Endothelial cell of umbilical vein (primary cell): ENCODE data around the gene SEC22B. TPM values are rescaled to one million over a fixed set of nuclear protein-coding genes. Genes with fewer than 3 reads are reported as not detected.
"Not testable (repeated sequence)": the region's sequence is repeated elsewhere in the genome, so short reads cannot be mapped to it uniquely, and the experiment has no call there.

Source experiments
- BruUV-seq: library from RNA; stranded (reverse); fragments of 400-500 nt; replicated peaks from 2 replicates; lab custom pipeline; 2021; lab: Mats Ljungman, UMichigan
- CTCF ChIA-PET: fragments of 300-600, 350-600 bp; sonication (Branson Sonifier 250); formaldehyde crosslinking; loops from one replicate; lab custom pipeline; 2021; ENCODE audit warnings: antibody characterized with exemption, inconsistent platforms; lab: Charles Lee
- POLR2A ChIA-PET: fragments of 300-600, 350-600 bp; sonication (Branson Sonifier 250); formaldehyde crosslinking; loops from one replicate; lab custom pipeline; 2021; ENCODE audit warnings: antibody characterized with exemption, inconsistent platforms; lab: Charles Lee
- DNase-seq: peaks from one replicate; pipeline ENCODE4 v3.0.0-alpha.2; 2011; ENCODE audit warnings: low read depth, low spot score
- FAIRE-seq: peaks from 2 replicates; lab custom pipeline; 2011; peaks lifted over from hg19 to GRCh38; lab: Jason Lieb, UNC
- H2AFZ ChIP-seq: 2 replicates; pipeline ENCODE4 v1.6.0; 2012; ENCODE audit warnings: low read depth, low read length, control low read depth, inconsistent platforms
- H3K27ac ChIP-seq: 2 replicates; pipeline ENCODE4 v1.5.1; 2011; ENCODE audit warnings: low read depth, mild to moderate bottlenecking, control low read depth, low read length, moderate library complexity; ENCODE audit not compliant: insufficient read depth
- H3K27me3 ChIP-seq, 2 experiments: 2 replicates each; pipeline versions ENCODE4 v1.6.0 to v1.6.1; 2011; ENCODE audit warnings: low read length in 2 of 2, mixed read lengths in 1 of 2; ENCODE audit not compliant: control insufficient read depth in 2 of 2, insufficient read depth in 2 of 2
- H3K36me3 ChIP-seq, 2 experiments: 2 replicates in 1 of 2; 3 replicates in 1 of 2; pipeline ENCODE4 v1.5.1; 2011; ENCODE audit warnings: low read length in 2 of 2, mild to moderate bottlenecking in 1 of 2, moderate library complexity in 1 of 2; ENCODE audit not compliant: control insufficient read depth in 2 of 2, insufficient read depth in 2 of 2; ENCODE audit errors: extremely low read depth in 1 of 2
- H3K4me1 ChIP-seq: 3 replicates; pipeline ENCODE4 v1.5.1; 2011; ENCODE audit warnings: mild to moderate bottlenecking, low read length; ENCODE audit not compliant: control insufficient read depth, insufficient read depth; ENCODE audit errors: extremely low read depth
- H3K4me2 ChIP-seq: 2 replicates; pipeline ENCODE4 v1.6.1; 2011; ENCODE audit warnings: low read length, control low read depth, mixed read lengths; ENCODE audit not compliant: insufficient read depth
- H3K4me3 ChIP-seq, 3 experiments: fragments of 200-600 bp in 1 of 3; sonication (generic), shearing (Covaris generic) in 1 of 3; replicated peaks in 1 of 3; 2 replicates each; pipeline ENCODE4 v1.5.1; 2011 to 2016; ENCODE audit warnings: control low read depth in 3 of 3, low read length in 3 of 3, mild to moderate bottlenecking in 2 of 3, inconsistent platforms in 1 of 3, low read depth in 1 of 3, moderate library complexity in 1 of 3; ENCODE audit not compliant: insufficient read depth in 1 of 3
- H3K79me2 ChIP-seq: 2 replicates; pipeline ENCODE4 v1.6.0; 2012; ENCODE audit warnings: low read length, inconsistent platforms; ENCODE audit not compliant: control insufficient read depth, insufficient read depth
- H3K9ac ChIP-seq: replicated peaks from 2 replicates; pipeline ENCODE3; 2011; ENCODE audit warnings: low read length, control low read depth; ENCODE audit not compliant: insufficient read depth; ENCODE audit errors: extremely low read depth
- H3K9me1 ChIP-seq: replicated peaks from 3 replicates; pipeline ENCODE4 v1.6.0; 2011; ENCODE audit warnings: mild to moderate bottlenecking, low read length; ENCODE audit not compliant: control insufficient read depth, insufficient read depth; ENCODE audit errors: extremely low read depth
- H3K9me3 ChIP-seq: replicated peaks from 2 replicates; pipeline ENCODE4 v1.5.1; 2012; ENCODE audit warnings: low read length, inconsistent platforms; ENCODE audit not compliant: control insufficient read depth, insufficient read depth
- H4K20me1 ChIP-seq: replicated peaks from 2 replicates; pipeline ENCODE3; 2011; ENCODE audit warnings: mild to moderate bottlenecking, low read length; ENCODE audit not compliant: control insufficient read depth, insufficient read depth; ENCODE audit errors: extremely low read depth
- dilution Hi-C: fragments of 300-500 bp; cut with MboI; formaldehyde crosslinking; loops from one replicate; pipeline ENCODE4 v1.15.0; 2019; ENCODE audit warnings: low sequenced_read_pairs; ENCODE audit not compliant: extremely low pct_ligation_motif_present
- intact Hi-C: fragments of 100-400 bp; cut with micrococcal nuclease; formaldehyde crosslinking; loops from one replicate; pipeline ENCODE4 v1.10.0; 2022
- polyA plus RNA-seq, 4 experiments: library from polyadenylated mRNA; depleted of rRNA in 3 of 4; stranded (reverse) in 3 of 4; unstranded in 1 of 4; fragments of >200 nt; gene quantifications; 2 replicates each; pipeline versions ENCODE4 v1.2.1 to v1.2.3, GENCODE V29; 2011 to 2012; ENCODE audit warnings: missing spikeins in 1 of 4
- total RNA-seq: library from RNA; stranded (reverse); gene quantifications from 2 replicates; pipeline ENCODE4 v1.2.3, GENCODE V29; 2021

Gene SEC22B
- total and polyA plus RNA-seq, 2 donors (not counting 3 experiments of a cell fraction or from before 2014, with no cell fraction given) = 14.2 to 27.3 TPM

- POLR2A ChIA-PET, H3K27me3 ChIP-seq, H3K9me1 ChIP-seq, H3K27ac ChIP-seq, H3K79me2 ChIP-seq, CTCF ChIA-PET, intact Hi-C loops, H3K4me2 ChIP-seq, H3K9me3 ChIP-seq, dilution Hi-C loops, FAIRE-seq, H3K9ac ChIP-seq, H3K4me1 ChIP-seq, H3K36me3 ChIP-seq, H2AFZ ChIP-seq, DNase-seq, BruUV-seq, H4K20me1 ChIP-seq, H3K4me3 ChIP-seq: not testable (repeated sequence)
These were observed 44.5 kb downstream of the SEC22B start for GRCh38 chr1:120131611-120132405.

GRCh38 chr1:120127921-120128320 lies 48.4 kb downstream of the SEC22B start:
- FAIRE-seq = not testable (repeated sequence)

GRCh38 chr1:120126216-120126615 lies 50.1 kb downstream of the SEC22B start:
- H3K36me3 ChIP-seq, H3K9me3 ChIP-seq, H4K20me1 ChIP-seq, H3K9ac ChIP-seq, H3K27me3 ChIP-seq, H3K4me3 ChIP-seq, H3K9me1 ChIP-seq, DNase-seq, FAIRE-seq, H2AFZ ChIP-seq, CTCF ChIA-PET, H3K4me1 ChIP-seq, H3K4me2 ChIP-seq, dilution Hi-C loops, POLR2A ChIA-PET, H3K79me2 ChIP-seq, H3K27ac ChIP-seq, BruUV-seq, intact Hi-C loops: not testable (repeated sequence)

More at GRCh38 chr1:120127921-120128320, 48.4 kb downstream of the SEC22B start:
- BruUV-seq, H3K9me3 ChIP-seq, H3K27ac ChIP-seq, POLR2A ChIA-PET, H3K4me2 ChIP-seq, H3K4me1 ChIP-seq, dilution Hi-C loops, H3K36me3 ChIP-seq, DNase-seq, CTCF ChIA-PET, H2AFZ ChIP-seq, H3K9me1 ChIP-seq, H3K9ac ChIP-seq, H3K27me3 ChIP-seq, H3K79me2 ChIP-seq, intact Hi-C loops, H3K4me3 ChIP-seq, H4K20me1 ChIP-seq: not testable (repeated sequence)

GRCh38 chr1:120124628-120125027 lies 51.7 kb downstream of the SEC22B start:
- H3K4me1 ChIP-seq, BruUV-seq, FAIRE-seq, dilution Hi-C loops, H3K4me2 ChIP-seq, H2AFZ ChIP-seq, H3K9me1 ChIP-seq, H4K20me1 ChIP-seq, POLR2A ChIA-PET, DNase-seq, H3K4me3 ChIP-seq, CTCF ChIA-PET, H3K27me3 ChIP-seq, H3K9ac ChIP-seq, H3K9me3 ChIP-seq, H3K27ac ChIP-seq, H3K79me2 ChIP-seq, H3K36me3 ChIP-seq, intact Hi-C loops: not testable (repeated sequence)
